Embryonic facial prominence (tissue), 1 donor: ENCODE data around the gene RNF223.

Source experiments
- DNase-seq: peaks from one replicate; pipeline ENCODE4 v3.0.0-alpha.2; 2016; ENCODE audit errors: extremely low spot score

RNF223 gene

GRCh38 chr1:1073743-1074587 is at the start of gene RNF223:
RNF223 (minus strand) TSS chr1:1074306; CDS start chr1:1072566, 1,740 bp downstream.
- DNase-seq, result no peak

GRCh38 chr1:1122981-1123480 is 48.9 kb upstream of the RNF223 start:
- DNase-seq, result no peak

GRCh38 chr1:1122078-1122811 is 48.1 kb upstream of the RNF223 start:
- no peak for DNase-seq

- no peak for DNase-seq
These were observed 47.5 kb upstream of the RNF223 start for GRCh38 chr1:1121611-1122077.

GRCh38 chr1:1120866-1121591 is 46.9 kb upstream of the RNF223 start:
- DNase-seq, result no peak

GRCh38 chr1:1120096-1120495 is 46.0 kb upstream of the RNF223 start:
- no peak for DNase-seq

- DNase-seq, result no peak
These were observed 45.3 kb upstream of the RNF223 start for GRCh38 chr1:1119272-1119890.

GRCh38 chr1:1118876-1119220 is 44.7 kb upstream of the RNF223 start:
- no peak for DNase-seq

- DNase-seq, result no peak
These were observed 44.1 kb upstream of the RNF223 start for GRCh38 chr1:1118011-1118875.

- DNase-seq, result no peak
These were observed 43.3 kb upstream of the RNF223 start for GRCh38 chr1:1117469-1117831.

GRCh38 chr1:1116701-1117468 is 42.8 kb upstream of the RNF223 start:
- DNase-seq, result no peak

GRCh38 chr1:1115786-1116700 is 41.9 kb upstream of the RNF223 start, which contains the start of gene C1orf159:
C1orf159 (minus strand) TSS chr1:1116089; CDS start chr1:1091543, 24,546 bp downstream.
- peak; percentile 95 for DNase-seq

- DNase-seq, result no peak
These were observed 41.2 kb upstream of the RNF223 start for GRCh38 chr1:1115136-1115785.

- no peak for DNase-seq
These were observed 40.3 kb upstream of the RNF223 start for GRCh38 chr1:1114431-1114830.

- DNase-seq, result no peak
These were observed 38.3 kb upstream of the RNF223 start for GRCh38 chr1:1112237-1112985.

- no peak for DNase-seq
These were observed 37.6 kb upstream of the RNF223 start for GRCh38 chr1:1111516-1112236.

GRCh38 chr1:1110561-1110971 is 36.5 kb upstream of the RNF223 start:
- DNase-seq, result no peak
